ENCODE results near the gene ZNF445. TPM values are rescaled to one million over a fixed set of nuclear protein-coding genes. Genes with fewer than 3 reads are reported as not detected.

The ZNF445 gene
- total RNA-seq, 1 donor, result 9.8 TPM

GRCh38 chr3:44495636-44496415 lies 18.4 kb upstream of the ZNF445 start:
- Histone ChIP-seq H3K27ac (ENCODE audit: low read depth, low read length) (no peak overlapping the region), H3K27me3 (ENCODE audit: insufficient read depth, low read length) (no peaks in the 10 kb centered on the region), H3K4me2 (ENCODE audit: insufficient read depth, low read length) (no peak overlapping the region), H3K36me3 (ENCODE audit: insufficient read depth, low read length) (peaks cover 7% of the 10 kb centered on the region), H3K9me3 (ENCODE audit: low read depth, low read length) (peaks cover 11% of the 10 kb centered on the region), H2AFZ (ENCODE audit: low read length) (no peak overlapping the region), H4K20me1 (ENCODE audit: insufficient read depth, low read length) (no peaks in the 10 kb centered on the region), H3K4me3 (ENCODE audit: insufficient read depth, low read length) (no peak overlapping the region), H3K79me2 (ENCODE audit: insufficient read depth, low read length) (no peaks in the 10 kb centered on the region), H3K4me1 (ENCODE audit: insufficient read depth, low read length) (no peaks in the 10 kb centered on the region)
- TF ChIP-seq, protein P1, sequence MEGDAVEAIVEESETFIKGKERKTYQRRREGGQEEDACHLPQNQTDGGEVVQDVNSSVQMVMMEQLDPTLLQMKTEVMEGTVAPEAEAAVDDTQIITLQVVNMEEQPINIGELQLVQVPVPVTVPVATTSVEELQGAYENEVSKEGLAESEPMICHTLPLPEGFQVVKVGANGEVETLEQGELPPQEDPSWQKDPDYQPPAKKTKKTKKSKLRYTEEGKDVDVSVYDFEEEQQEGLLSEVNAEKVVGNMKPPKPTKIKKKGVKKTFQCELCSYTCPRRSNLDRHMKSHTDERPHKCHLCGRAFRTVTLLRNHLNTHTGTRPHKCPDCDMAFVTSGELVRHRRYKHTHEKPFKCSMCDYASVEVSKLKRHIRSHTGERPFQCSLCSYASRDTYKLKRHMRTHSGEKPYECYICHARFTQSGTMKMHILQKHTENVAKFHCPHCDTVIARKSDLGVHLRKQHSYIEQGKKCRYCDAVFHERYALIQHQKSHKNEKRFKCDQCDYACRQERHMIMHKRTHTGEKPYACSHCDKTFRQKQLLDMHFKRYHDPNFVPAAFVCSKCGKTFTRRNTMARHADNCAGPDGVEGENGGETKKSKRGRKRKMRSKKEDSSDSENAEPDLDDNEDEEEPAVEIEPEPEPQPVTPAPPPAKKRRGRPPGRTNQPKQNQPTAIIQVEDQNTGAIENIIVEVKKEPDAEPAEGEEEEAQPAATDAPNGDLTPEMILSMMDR (IDR thresholded peaks at IDR 0.05; ENCODE audit: extremely low read depth, low read depth, low read length), result no peak
- DNase-seq (ENCODE audit: insufficient read length, low spot score, missing footprints), result no peak

DNA sequence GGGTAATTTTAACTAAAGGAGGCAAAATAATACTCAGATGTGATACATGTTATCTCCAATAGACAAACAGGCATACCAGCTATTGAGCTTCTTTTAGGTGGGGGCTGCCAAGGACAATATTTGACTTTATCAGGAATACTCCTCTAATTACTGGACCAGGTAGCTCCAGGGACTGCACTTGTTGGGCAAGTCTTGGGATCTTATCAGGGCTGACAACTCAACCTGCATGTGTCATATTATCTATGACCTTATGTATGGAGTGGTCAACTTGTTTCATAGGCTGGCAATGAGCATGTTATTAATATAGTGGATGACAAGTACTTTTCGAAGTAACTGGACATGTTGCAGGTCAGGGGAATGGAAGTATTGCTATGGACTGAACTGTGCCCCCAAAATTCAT lies 15.0 kb upstream of the ZNF445 start:
- TF ChIP-seq, protein P1 (IDR thresholded peaks at IDR 0.05; ENCODE audit: extremely low read depth, low read depth, low read length), result no peak
- Histone ChIP-seq H3K4me3 (ENCODE audit: insufficient read depth, low read length) (no peak overlapping the region), H3K27ac (ENCODE audit: low read depth, low read length) (no peak overlapping the region), H3K9me3 (ENCODE audit: low read depth, low read length) (peaks cover 3% of the 10 kb centered on the region), H3K36me3 (ENCODE audit: insufficient read depth, low read length) (no peaks in the 10 kb centered on the region), H3K79me2 (ENCODE audit: insufficient read depth, low read length) (no peaks in the 10 kb centered on the region), H3K4me2 (ENCODE audit: insufficient read depth, low read length) (no peak overlapping the region), H4K20me1 (ENCODE audit: insufficient read depth, low read length) (no peaks in the 10 kb centered on the region), H3K4me1 (ENCODE audit: insufficient read depth, low read length) (no peaks in the 10 kb centered on the region), H2AFZ (ENCODE audit: low read length) (no peak overlapping the region), H3K27me3 (ENCODE audit: insufficient read depth, low read length) (no peaks in the 10 kb centered on the region)
- DNase-seq (ENCODE audit: insufficient read length, low spot score, missing footprints), result no peak

GRCh38 chr3:44482721-44483120 lies 5.3 kb upstream of the ZNF445 start:
- TF ChIP-seq, protein P1 (IDR thresholded peaks at IDR 0.05; ENCODE audit: extremely low read depth, low read depth, low read length), result no peak
- no peak overlapping the region for H2AFZ ChIP-seq (ENCODE audit: low read length)
- DNase-seq (ENCODE audit: insufficient read length, low spot score, missing footprints), result no peak
- H3K9me3 ChIP-seq (ENCODE audit: low read depth, low read length), result no peaks in the 10 kb centered on the region
- H3K27ac ChIP-seq (ENCODE audit: low read depth, low read length), result no peak overlapping the region
- no peaks in the 10 kb centered on the region for H4K20me1 ChIP-seq (ENCODE audit: insufficient read depth, low read length)
- peaks cover 6% of the 10 kb centered on the region for H3K4me1 ChIP-seq (ENCODE audit: insufficient read depth, low read length)
- H3K79me2 ChIP-seq (ENCODE audit: insufficient read depth, low read length), result no peaks in the 10 kb centered on the region
- no peaks in the 10 kb centered on the region for H3K36me3 ChIP-seq (ENCODE audit: insufficient read depth, low read length)
- H3K27me3 ChIP-seq (ENCODE audit: insufficient read depth, low read length), result no peaks in the 10 kb centered on the region
- H3K4me2 ChIP-seq (ENCODE audit: insufficient read depth, low read length), result no peak overlapping the region
- H3K4me3 ChIP-seq (ENCODE audit: insufficient read depth, low read length), result no peak overlapping the region

- H3K27ac ChIP-seq (ENCODE audit: low read depth, low read length), result no peak overlapping the region
- no peak for DNase-seq (ENCODE audit: insufficient read length, low spot score, missing footprints)
- H3K79me2 ChIP-seq (ENCODE audit: insufficient read depth, low read length), result peaks cover 35% of the 10 kb centered on the region
- H3K4me1 ChIP-seq (ENCODE audit: insufficient read depth, low read length), result peaks cover 18% of the 10 kb centered on the region
- peak overlapping the region; percentile 90 for H3K4me2 ChIP-seq (ENCODE audit: insufficient read depth, low read length)
- no peak overlapping the region for H3K4me3 ChIP-seq (ENCODE audit: insufficient read depth, low read length)
- H3K27me3 ChIP-seq (ENCODE audit: insufficient read depth, low read length), result no peaks in the 10 kb centered on the region
- TF ChIP-seq, protein P1 (IDR thresholded peaks at IDR 0.05; ENCODE audit: extremely low read depth, low read depth, low read length), result no peak
- no peaks in the 10 kb centered on the region for H3K9me3 ChIP-seq (ENCODE audit: low read depth, low read length)
- H4K20me1 ChIP-seq (ENCODE audit: insufficient read depth, low read length), result peaks cover 2% of the 10 kb centered on the region
- H3K36me3 ChIP-seq (ENCODE audit: insufficient read depth, low read length), result no peaks in the 10 kb centered on the region
- H2AFZ ChIP-seq (ENCODE audit: low read length), result peak overlapping the region; percentile 100
These were observed 1.2 kb upstream of the ZNF445 start for GRCh38 chr3:44478606-44479094.
